HT1080 (cell line): ENCODE measurements around the gene ZFAND6. TPM values are rescaled to one million over a fixed set of nuclear protein-coding genes. Genes with fewer than 3 reads are reported as not detected.
A peak's percentile ranks its signal among the peaks of the same experiment; 100 is the strongest.

Experiments used
- DNase-seq: peaks from one replicate; pipeline ENCODE4 v3.0.0-alpha.2; 2015; ENCODE audit warnings: low read depth
- total RNA-seq: library from RNA; depleted of rRNA; stranded (reverse); fragments of >200 nt; shearing (Covaris generic); gene quantifications from 2 replicates; pipeline ENCODE4 v1.2.3, GENCODE V29; 2014

The ZFAND6 gene
- total RNA-seq, 1 experiment from 2014 or later, result 173 TPM

DNA sequence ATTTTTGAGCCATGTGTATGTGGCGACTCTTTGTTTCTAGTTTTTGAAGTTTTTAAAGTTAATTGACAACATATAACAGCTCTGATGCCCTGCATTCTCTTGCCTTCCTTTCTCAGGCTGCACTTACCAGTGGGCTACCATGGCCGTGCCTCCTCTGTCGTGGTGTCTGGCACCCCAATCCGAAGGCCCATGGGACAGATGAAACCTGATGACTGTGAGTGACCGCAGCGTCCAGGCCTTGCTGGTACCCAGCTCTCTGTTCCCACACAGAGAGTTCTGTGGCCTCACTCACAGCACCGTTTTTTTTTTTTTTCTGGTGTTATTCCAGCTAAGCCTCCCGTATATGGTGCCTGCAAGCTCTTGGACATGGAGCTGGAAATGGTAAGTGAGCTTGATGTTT lies 108.5 kb downstream of the ZFAND6 start:
- no peak for DNase-seq

DNA sequence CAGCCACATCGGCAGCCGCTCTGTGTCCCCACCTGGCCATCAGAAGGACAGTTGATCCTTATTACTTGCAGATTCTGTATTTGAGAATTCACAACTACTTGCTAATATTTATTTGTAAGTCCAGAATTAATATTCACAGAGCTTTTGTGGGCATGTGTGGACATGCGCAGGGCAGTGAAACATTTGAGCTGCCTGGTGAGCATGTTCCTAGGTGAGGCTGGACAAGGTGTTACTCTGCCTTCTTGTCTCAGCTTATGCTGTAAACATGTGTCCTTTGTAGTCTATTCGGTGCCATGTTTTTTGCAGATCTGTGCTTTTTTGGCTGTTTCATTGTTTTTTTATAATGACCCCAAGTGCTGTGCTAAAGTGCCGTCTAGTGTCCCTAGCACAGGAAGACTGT lies 108.9 kb downstream of the ZFAND6 start:
- DNase-seq, result no peak

- DNase-seq, result no peak
Measured at GRCh38 chr15:80169768-80170357, 110.4 kb downstream of the ZFAND6 start.

GRCh38 chr15:80170596-80170995 lies 111.1 kb downstream of the ZFAND6 start:
- DNase-seq, result no peak

- DNase-seq, result no peak
Measured at GRCh38 chr15:80171787-80172186, 112.3 kb downstream of the ZFAND6 start.

- no peak for DNase-seq
Measured at GRCh38 chr15:80172401-80172800, 112.9 kb downstream of the ZFAND6 start.

DNA sequence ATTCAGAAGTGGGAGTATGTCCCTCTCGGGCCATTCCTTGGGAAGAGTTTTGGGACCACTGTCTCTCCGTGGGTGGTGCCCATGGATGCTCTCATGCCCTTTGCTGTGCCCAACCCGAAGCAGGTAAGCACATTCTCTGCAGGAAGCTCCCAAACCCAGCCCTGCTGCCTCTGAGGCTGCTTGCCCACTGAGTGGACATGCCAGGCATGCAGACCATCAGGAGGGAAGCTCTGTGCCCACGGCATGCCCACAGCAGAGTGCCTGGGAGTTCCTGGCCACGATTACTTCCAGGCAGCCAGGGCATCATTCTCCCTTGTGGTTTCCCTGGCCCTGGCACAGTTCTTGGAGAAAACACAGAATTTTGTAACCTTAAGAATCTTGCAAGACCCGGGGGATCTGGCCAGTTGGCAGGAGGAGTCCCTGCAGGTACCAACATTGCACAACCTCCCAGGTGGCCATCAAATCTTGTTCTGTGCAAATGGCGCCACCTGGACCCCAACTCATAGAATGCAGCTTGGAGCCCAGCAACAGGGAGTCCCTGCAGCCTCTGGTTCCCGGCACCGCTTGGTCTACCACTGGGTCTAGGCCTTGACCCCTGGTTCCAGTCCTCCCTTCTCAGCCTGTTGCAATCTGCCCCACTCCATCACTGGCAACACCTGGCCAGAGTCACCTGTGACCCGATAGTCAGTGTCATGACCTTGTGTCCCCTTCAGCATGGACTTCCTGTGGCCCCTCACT lies 113.7 kb downstream of the ZFAND6 start:
- peak; percentile 56 for DNase-seq

- DNase-seq, result no peak
Measured at GRCh38 chr15:80174017-80174746, 114.7 kb downstream of the ZFAND6 start.

DNA sequence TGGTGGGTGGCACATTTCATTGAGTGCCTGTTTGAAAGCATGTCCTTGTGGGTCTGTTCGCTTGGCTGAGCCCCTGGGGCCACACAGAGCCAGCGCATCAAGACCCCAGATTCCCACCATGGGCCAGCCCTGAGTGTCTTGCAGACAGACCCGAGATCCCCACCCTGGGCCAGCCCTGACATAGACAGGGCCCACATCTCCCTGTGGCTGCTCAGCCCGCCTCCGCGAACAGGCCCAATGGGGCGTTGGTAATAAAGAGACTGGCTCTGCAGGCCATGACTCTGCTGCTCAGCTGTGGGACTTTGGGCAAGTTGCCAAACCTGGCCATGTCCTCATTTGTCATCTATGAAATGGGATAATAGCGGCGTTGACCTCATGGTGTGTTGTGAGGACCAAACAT lies 116.0 kb downstream of the ZFAND6 start:
- no peak for DNase-seq

GRCh38 chr15:80176443-80176842 lies 117.0 kb downstream of the ZFAND6 start:
- no peak for DNase-seq

DNA sequence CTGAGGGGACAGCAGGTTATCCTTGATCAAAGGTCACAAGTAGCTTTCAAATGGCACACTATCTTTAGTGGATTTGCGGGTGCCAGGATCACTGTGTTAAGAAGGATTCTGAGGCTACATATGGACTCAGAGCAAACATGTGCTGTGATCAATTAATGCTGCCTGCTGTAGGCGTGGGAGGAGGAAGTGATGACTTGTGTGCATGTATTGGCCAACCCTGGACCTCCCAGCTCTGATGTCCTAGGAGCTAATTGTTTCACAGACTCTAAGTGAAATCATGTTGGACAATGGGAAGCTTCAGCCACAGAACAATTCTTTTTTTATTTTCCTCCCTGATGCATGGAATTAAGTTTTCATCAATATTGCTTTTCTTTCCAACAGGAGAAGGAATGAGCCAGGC lies 117.7 kb downstream of the ZFAND6 start:
- no peak for DNase-seq

DNA sequence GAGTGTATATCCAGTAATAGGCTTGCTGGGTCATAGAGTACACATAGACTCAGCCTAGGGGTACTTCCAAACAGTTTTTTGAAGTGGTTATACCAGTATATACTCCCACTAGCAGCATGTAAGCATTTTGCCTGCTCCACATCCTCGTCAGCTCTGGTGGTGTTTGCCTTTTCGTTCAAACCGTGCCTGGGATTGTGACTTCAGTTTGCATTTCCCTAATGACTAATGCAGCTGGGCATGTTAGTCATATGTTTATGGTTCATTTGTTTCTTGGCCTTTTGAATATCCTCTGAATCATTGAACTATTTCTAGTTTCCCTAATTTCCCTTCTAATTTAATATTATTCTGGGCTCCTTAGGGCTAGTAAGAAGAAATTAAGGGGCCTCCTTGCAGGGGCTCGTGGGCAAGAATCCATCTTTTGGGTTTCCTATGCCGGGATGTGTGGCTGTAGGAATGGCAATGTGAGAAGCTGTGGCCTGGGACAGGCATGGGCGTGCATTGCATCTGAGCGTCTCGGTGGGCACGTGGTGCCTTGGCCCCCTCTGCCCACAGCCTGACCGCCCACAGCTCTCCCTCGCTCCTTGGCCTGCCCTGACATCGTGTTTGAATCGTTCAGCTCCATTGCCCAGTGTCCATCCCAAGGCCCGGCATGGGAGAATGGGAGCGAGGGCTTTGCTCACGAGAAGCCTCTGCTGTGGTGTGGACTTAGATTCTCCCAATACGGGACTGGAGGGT lies 119.7 kb downstream of the ZFAND6 start:
- DNase-seq, result peak; percentile 94

DNA sequence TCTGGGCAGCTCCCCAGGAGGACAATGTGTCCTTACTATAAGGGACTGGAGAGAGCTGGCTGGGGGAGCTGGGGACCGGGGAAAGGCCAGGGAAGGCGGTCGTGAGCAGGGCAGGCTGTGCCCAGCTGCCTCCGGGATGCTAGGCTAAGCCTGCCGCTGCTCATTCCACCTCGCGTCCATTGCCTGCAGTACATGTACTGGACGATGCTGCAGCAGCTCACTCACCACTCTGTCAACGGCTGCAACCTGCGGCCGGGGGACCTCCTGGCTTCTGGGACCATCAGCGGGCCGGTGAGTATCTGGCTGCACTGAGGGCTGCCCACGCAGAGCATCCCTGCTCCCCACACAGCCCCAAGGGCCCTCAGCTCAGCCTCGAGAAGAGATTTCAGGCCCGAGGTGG lies 120.5 kb downstream of the ZFAND6 start:
- no peak for DNase-seq

- no peak for DNase-seq
Measured at GRCh38 chr15:80180468-80180867, 121.0 kb downstream of the ZFAND6 start.

GRCh38 chr15:80180986-80181385 lies 121.5 kb downstream of the ZFAND6 start:
- DNase-seq, result no peak

GRCh38 chr15:80182611-80183261 lies 123.3 kb downstream of the ZFAND6 start:
- no peak for DNase-seq

DNA sequence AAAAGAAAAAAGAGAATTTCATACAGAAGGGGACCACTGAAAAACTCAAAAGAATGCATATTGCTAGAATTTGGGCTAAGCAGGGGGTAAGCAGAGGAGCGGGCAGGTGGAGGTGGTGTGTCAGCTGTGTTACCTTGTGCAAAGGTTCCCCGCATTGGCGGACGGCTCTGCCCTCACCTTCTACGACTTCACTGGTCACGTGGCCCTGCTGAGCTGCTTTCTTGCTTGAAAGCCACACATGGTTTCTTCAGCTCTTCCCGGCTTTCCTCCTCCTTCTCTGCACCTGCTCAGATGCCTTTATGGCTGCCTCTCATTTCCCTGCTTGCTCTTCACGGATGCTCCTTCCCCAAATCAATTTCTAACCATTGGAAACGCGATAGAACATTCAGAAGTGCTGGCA lies 123.8 kb downstream of the ZFAND6 start:
- DNase-seq, result no peak

DNA sequence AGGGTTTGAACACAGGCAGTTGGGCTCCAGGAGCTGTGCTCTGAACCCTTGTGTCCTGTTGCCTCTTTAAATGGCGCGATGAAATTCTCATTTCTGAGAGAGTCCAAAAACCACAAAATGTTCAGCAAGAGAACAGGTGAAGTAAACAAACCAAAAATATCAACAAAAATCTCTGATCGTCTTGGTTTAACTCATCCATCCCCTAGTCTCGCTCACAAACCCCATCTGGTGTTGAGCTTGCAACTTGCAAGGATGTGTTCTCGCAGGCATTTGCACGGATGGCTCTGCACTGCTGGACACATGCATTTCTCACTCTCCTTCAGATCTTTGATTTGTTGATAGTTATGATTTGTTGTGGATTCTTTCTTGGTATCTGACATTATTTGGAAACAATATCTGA lies 124.4 kb downstream of the ZFAND6 start:
- no peak for DNase-seq

DNA sequence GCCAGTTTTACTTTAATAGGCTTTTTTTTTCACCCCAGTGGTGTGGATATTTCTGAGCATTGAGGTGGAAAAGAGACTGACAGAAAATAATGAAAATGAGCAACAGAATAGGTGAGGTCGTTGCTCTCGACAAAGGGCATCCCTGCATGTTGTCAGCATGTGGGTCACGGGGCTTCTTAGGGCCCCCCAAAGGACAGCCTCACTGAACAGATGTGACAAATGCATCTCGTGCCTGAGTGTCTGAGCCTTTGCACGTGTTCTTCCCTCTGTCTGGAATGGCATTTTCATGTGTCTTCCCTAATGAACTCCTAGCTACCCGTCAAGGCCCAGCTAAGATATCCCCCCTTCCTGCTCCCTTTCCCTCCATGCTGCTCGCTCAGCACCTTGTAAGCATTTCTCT lies 125.1 kb downstream of the ZFAND6 start:
- no peak for DNase-seq

DNA sequence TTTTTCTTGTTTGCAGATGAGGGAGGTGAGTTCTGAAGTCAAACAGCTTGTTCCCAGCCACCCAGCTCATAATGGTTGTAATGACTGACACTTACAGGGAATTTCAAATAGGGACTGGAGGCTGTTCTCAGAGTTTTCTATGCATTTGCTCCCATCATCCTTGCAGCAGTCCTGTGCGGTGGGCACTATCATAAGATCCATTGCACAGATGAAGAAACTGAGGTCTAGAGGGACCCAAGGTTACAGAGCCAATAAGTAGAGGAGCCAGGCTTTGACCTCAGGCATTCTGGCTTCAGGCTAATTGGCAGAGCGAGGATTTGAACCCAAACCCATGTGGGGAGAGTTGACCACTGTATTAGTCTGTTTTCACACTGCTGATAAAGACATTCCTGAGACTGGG lies 125.7 kb downstream of the ZFAND6 start:
- DNase-seq, result no peak

DNA sequence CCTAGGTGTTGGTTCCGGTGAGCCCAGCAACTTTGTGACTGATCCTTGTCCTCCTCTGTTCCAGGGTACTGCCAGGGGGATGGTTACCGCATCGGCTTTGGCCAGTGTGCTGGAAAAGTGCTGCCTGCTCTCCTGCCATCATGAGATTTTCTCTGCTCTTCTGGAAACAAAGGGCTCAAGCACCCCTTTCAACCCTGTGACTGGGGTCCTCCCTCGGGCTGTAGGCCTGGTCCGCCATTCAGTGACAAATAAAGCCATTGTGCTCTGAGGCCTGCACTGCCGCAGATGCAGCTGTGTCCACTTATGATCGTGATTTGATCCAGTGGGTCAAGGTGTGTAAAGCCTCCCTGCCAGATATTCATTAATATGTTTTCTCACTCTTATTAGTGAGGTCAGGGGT lies 126.6 kb downstream of the ZFAND6 start:
- no peak for DNase-seq
